ENCODE results near the gene SMG6. TPM values are rescaled to one million over a fixed set of nuclear protein-coding genes. Genes with fewer than 3 reads are reported as not detected.

Gene SMG6
- total RNA-seq, 1 experiment from 2014 or later, result 36.1 TPM

DNA sequence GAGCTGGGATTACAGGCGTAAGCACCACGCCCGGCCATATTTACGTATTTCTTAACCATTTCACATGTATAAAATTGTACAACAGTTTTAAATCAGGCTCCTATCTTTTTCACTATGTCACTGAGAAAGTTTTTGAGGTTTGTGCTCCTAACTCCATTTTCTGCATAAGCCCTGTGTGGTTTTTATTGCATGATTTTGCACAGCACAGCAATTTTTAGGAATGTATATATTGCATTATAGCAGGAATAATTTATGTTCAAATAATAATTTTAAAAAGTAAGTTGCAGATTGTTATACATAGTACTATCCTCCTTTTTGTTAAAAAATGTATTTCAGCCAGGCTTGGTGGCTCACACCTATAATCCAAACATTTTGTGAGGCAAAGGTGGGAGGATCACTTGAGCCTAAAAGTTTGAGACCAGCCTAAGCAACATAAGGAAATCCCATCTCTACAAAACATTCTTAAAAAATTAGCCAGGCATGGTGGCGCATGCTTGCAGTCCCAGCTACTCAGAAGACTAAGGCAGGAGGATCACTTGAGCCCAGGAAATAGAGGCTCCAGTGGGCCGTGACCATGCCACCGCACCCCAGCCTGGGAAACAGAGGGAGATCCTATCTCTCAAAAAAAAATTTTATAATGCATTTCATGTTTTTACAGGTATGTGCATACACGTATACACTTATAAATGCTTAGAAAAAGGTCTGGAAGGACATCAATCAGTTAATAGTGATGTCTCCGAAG lies 26.0 kb downstream of the SMG6 start:
- H3K27ac ChIP-seq (ENCODE audit: low read depth, low read length, poor library complexity, severe bottlenecking), result no peak overlapping the region
- no peaks in the 10 kb centered on the region for H3K9me3 ChIP-seq (ENCODE audit: low read depth, low read length, poor library complexity, severe bottlenecking)
- DNase-seq (ENCODE audit: low spot score), result no peak
- intact Hi-C loops (cut with micrococcal nuclease; ENCODE audit: unreplicated experiment), result no loop called here
- H3K4me1 ChIP-seq (ENCODE audit: insufficient read depth, low read length, poor library complexity, severe bottlenecking), result no peaks in the 10 kb centered on the region
- no peak overlapping the region for H3K4me3 ChIP-seq (ENCODE audit: low read depth, low read length, poor library complexity, severe bottlenecking)
- CTCF ChIA-PET, result no interaction called here
- H3K36me3 ChIP-seq (ENCODE audit: insufficient read depth, low read length, poor library complexity, severe bottlenecking), result peaks cover 53% of the 10 kb centered on the region
- TF ChIP-seq, protein P1, sequence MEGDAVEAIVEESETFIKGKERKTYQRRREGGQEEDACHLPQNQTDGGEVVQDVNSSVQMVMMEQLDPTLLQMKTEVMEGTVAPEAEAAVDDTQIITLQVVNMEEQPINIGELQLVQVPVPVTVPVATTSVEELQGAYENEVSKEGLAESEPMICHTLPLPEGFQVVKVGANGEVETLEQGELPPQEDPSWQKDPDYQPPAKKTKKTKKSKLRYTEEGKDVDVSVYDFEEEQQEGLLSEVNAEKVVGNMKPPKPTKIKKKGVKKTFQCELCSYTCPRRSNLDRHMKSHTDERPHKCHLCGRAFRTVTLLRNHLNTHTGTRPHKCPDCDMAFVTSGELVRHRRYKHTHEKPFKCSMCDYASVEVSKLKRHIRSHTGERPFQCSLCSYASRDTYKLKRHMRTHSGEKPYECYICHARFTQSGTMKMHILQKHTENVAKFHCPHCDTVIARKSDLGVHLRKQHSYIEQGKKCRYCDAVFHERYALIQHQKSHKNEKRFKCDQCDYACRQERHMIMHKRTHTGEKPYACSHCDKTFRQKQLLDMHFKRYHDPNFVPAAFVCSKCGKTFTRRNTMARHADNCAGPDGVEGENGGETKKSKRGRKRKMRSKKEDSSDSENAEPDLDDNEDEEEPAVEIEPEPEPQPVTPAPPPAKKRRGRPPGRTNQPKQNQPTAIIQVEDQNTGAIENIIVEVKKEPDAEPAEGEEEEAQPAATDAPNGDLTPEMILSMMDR (conservative IDR thresholded peaks at IDR 0.05; ENCODE audit: low read depth, low read length), result no peak
- no peak for TF ChIP-seq EZH2 (IDR thresholded peaks at IDR 0.05; ENCODE audit: borderline replicate concordance, low read depth, low read length, poor library complexity, severe bottlenecking)
- POLR2A ChIA-PET (ENCODE audit: low non-redundant PET), result no interaction called here
- H3K27me3 ChIP-seq (replicated peaks; ENCODE audit: insufficient read depth, low read depth, low read length, poor library complexity), result no peaks in the 10 kb centered on the region
- BruUV-seq (replicated peaks), result no TSS peak

DNA sequence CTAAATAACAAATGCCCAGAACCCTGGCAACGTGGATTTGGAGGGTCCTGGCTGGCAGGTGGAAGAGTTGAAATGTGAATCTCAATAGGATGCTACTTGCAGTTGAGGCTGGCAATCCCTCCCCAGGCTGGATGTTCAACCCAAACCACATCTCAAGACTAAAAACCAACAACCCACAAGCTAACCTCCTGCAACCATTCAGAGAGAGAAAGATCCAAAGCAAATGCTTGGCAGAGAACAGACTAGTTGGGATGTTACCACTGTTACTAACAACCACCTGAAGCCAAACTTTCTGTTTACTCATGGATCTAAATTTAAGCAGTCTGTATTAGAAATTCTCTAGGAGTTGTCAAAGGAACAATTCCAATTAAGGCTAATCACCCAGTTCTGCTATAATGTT lies 27.9 kb downstream of the SMG6 start:
- Histone ChIP-seq H3K9me3 (ENCODE audit: low read depth, low read length, poor library complexity, severe bottlenecking) (no peaks in the 10 kb centered on the region), H3K27me3 (replicated peaks; ENCODE audit: insufficient read depth, low read depth, low read length, poor library complexity) (no peaks in the 10 kb centered on the region), H3K36me3 (ENCODE audit: insufficient read depth, low read length, poor library complexity, severe bottlenecking) (peaks cover 37% of the 10 kb centered on the region), H3K4me1 (ENCODE audit: insufficient read depth, low read length, poor library complexity, severe bottlenecking) (no peaks in the 10 kb centered on the region), H3K4me3 (ENCODE audit: low read depth, low read length, poor library complexity, severe bottlenecking) (no peak overlapping the region), H3K27ac (ENCODE audit: low read depth, low read length, poor library complexity, severe bottlenecking) (no peak overlapping the region)
- CTCF ChIA-PET, result no interaction called here
- intact Hi-C loops (cut with micrococcal nuclease; ENCODE audit: unreplicated experiment), result no loop called here
- no TSS peak for BruUV-seq (replicated peaks)
- no peak for DNase-seq (ENCODE audit: low spot score)
- TF ChIP-seq, protein P1 (conservative IDR thresholded peaks at IDR 0.05; ENCODE audit: low read depth, low read length), result no peak
- no peak for TF ChIP-seq EZH2 (IDR thresholded peaks at IDR 0.05; ENCODE audit: borderline replicate concordance, low read depth, low read length, poor library complexity, severe bottlenecking)
- POLR2A ChIA-PET (ENCODE audit: low non-redundant PET), result no interaction called here

DNA sequence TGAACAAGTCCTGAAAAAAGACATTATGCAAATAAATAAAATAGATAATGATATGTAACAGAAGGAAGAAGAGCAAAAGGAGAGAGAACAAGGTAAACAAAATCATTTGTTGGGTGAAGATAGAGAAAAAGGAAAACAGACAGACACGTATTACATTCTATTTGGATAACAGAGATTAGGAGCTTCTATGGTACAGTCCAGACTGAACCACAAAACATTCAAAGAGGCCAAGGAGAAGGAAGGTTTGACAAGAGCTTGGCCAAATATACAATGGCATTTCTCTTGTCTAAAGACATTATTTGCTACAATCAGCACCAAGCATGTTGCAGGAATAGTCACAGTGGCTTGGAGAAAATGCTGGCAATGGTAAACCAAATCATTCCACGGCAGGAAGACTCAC lies 29.2 kb downstream of the SMG6 start:
- intact Hi-C loops (cut with micrococcal nuclease; ENCODE audit: unreplicated experiment), result no loop called here
- TF ChIP-seq, protein P1 (conservative IDR thresholded peaks at IDR 0.05; ENCODE audit: low read depth, low read length), result no peak
- TF ChIP-seq EZH2 (IDR thresholded peaks at IDR 0.05; ENCODE audit: borderline replicate concordance, low read depth, low read length, poor library complexity, severe bottlenecking), result no peak
- H3K4me1 ChIP-seq (ENCODE audit: insufficient read depth, low read length, poor library complexity, severe bottlenecking), result no peaks in the 10 kb centered on the region
- peaks cover 25% of the 10 kb centered on the region for H3K36me3 ChIP-seq (ENCODE audit: insufficient read depth, low read length, poor library complexity, severe bottlenecking)
- no TSS peak for BruUV-seq (replicated peaks)
- H3K27ac ChIP-seq (ENCODE audit: low read depth, low read length, poor library complexity, severe bottlenecking), result no peak overlapping the region
- no peak for DNase-seq (ENCODE audit: low spot score)
- CTCF ChIA-PET, result no interaction called here
- POLR2A ChIA-PET (ENCODE audit: low non-redundant PET), result no interaction called here
- no peak overlapping the region for H3K4me3 ChIP-seq (ENCODE audit: low read depth, low read length, poor library complexity, severe bottlenecking)
- H3K9me3 ChIP-seq (ENCODE audit: low read depth, low read length, poor library complexity, severe bottlenecking), result no peaks in the 10 kb centered on the region
- H3K27me3 ChIP-seq (replicated peaks; ENCODE audit: insufficient read depth, low read depth, low read length, poor library complexity), result no peaks in the 10 kb centered on the region
